ENCODE data around the gene CENPP.

GRCh38 chr9:92507005-92507404 lies 181.3 kb downstream of the CENPP start:
- TF ChIP-seq GATA2 (IDR thresholded peaks at IDR 0.05; ENCODE audit: low read depth, low read length) (no peak), GATA3 (IDR thresholded peaks at IDR 0.05; ENCODE audit: low read depth, low read length) (no peak)

Data from SH-SY5Y (cell line).